Measurements from ENCODE around the gene KRTAP19-8. TPM values are rescaled to one million over a fixed set of nuclear protein-coding genes. Genes with fewer than 3 reads are reported as not detected.

The KRTAP19-8 gene
- total RNA-seq, 1 donor from 2014 or later = not detected

GRCh38 chr21:31030367-31031106 is 7.7 kb downstream of the KRTAP19-8 start:
- peaks cover 8% of the 10 kb centered on the region for H3K4me1 Mint-ChIP-seq (ENCODE audit: low read depth)
- no peaks in the 10 kb centered on the region for H3K36me3 Mint-ChIP-seq (ENCODE audit: insufficient read depth)
- no peak overlapping the region for H3K4me3 Mint-ChIP-seq (ENCODE audit: low read depth)
- no peaks in the 10 kb centered on the region for H3K27me3 Mint-ChIP-seq
- TF ChIP-seq, protein P1, sequence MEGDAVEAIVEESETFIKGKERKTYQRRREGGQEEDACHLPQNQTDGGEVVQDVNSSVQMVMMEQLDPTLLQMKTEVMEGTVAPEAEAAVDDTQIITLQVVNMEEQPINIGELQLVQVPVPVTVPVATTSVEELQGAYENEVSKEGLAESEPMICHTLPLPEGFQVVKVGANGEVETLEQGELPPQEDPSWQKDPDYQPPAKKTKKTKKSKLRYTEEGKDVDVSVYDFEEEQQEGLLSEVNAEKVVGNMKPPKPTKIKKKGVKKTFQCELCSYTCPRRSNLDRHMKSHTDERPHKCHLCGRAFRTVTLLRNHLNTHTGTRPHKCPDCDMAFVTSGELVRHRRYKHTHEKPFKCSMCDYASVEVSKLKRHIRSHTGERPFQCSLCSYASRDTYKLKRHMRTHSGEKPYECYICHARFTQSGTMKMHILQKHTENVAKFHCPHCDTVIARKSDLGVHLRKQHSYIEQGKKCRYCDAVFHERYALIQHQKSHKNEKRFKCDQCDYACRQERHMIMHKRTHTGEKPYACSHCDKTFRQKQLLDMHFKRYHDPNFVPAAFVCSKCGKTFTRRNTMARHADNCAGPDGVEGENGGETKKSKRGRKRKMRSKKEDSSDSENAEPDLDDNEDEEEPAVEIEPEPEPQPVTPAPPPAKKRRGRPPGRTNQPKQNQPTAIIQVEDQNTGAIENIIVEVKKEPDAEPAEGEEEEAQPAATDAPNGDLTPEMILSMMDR (IDR thresholded peaks at IDR 0.05; ENCODE audit: unreplicated experiment) = no peak
- H3K9me3 Mint-ChIP-seq (ENCODE audit: low read depth) = no peaks in the 10 kb centered on the region
- no peak for DNase-seq (ENCODE audit: low spot score, unreplicated experiment)
- no peak overlapping the region for H3K27ac Mint-ChIP-seq

GRCh38 chr21:31023680-31024079 is 14.6 kb downstream of the KRTAP19-8 start:
- no peaks in the 10 kb centered on the region for H3K36me3 Mint-ChIP-seq (ENCODE audit: insufficient read depth)
- H3K4me1 Mint-ChIP-seq (ENCODE audit: low read depth) = peaks cover 14% of the 10 kb centered on the region
- peaks cover 16% of the 10 kb centered on the region for H3K27me3 Mint-ChIP-seq
- H3K9me3 Mint-ChIP-seq (ENCODE audit: low read depth) = no peaks in the 10 kb centered on the region
- DNase-seq (ENCODE audit: low spot score, unreplicated experiment) = no peak
- H3K4me3 Mint-ChIP-seq (ENCODE audit: low read depth) = no peak overlapping the region
- no peak overlapping the region for H3K27ac Mint-ChIP-seq
- TF ChIP-seq, protein P1 (IDR thresholded peaks at IDR 0.05; ENCODE audit: unreplicated experiment) = no peak

DNA sequence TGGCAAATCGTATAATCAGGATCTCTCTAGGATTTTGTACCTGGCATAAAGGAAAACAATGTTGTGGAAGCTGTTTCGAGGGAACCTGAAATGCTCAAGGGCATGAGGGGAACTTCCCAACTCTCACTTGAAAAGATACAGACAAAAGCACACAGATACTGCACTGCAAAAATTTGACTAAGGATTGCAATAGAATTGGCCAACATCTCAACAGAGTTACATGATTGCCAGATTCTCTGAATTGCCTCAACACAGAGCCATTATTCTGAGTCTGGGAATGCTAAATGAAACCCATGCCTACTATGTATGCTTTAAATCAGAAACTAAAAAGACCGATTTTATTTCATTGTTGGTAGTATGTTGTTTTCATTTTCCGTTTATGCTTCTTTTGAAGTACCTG is 16.0 kb downstream of the KRTAP19-8 start:
- Mint-ChIP-seq H3K4me3 (ENCODE audit: low read depth) (no peak overlapping the region), H3K9me3 (ENCODE audit: low read depth) (no peaks in the 10 kb centered on the region), H3K27ac (no peak overlapping the region), H3K36me3 (ENCODE audit: insufficient read depth) (no peaks in the 10 kb centered on the region), H3K4me1 (ENCODE audit: low read depth) (peaks cover 8% of the 10 kb centered on the region), H3K27me3 (peaks cover 16% of the 10 kb centered on the region)
- DNase-seq (ENCODE audit: low spot score, unreplicated experiment) = no peak
- TF ChIP-seq, protein P1 (IDR thresholded peaks at IDR 0.05; ENCODE audit: unreplicated experiment) = no peak

- Mint-ChIP-seq H3K36me3 (ENCODE audit: insufficient read depth) (no peaks in the 10 kb centered on the region), H3K27me3 (peaks cover 13% of the 10 kb centered on the region), H3K9me3 (ENCODE audit: low read depth) (no peaks in the 10 kb centered on the region), H3K4me3 (ENCODE audit: low read depth) (no peak overlapping the region), H3K27ac (no peak overlapping the region), H3K4me1 (ENCODE audit: low read depth) (no peaks in the 10 kb centered on the region)
- TF ChIP-seq, protein P1 (IDR thresholded peaks at IDR 0.05; ENCODE audit: unreplicated experiment) = no peak
- DNase-seq (ENCODE audit: low spot score, unreplicated experiment) = no peak
Observed at GRCh38 chr21:31018232-31018631, 20.0 kb downstream of the KRTAP19-8 start.

- TF ChIP-seq, protein P1 (IDR thresholded peaks at IDR 0.05; ENCODE audit: unreplicated experiment) = no peak
- H3K4me3 Mint-ChIP-seq (ENCODE audit: low read depth) = no peak overlapping the region
- H3K4me1 Mint-ChIP-seq (ENCODE audit: low read depth) = no peaks in the 10 kb centered on the region
- no peak overlapping the region for H3K27ac Mint-ChIP-seq
- H3K27me3 Mint-ChIP-seq = peaks cover 3% of the 10 kb centered on the region
- DNase-seq (ENCODE audit: low spot score, unreplicated experiment) = no peak
- no peaks in the 10 kb centered on the region for H3K36me3 Mint-ChIP-seq (ENCODE audit: insufficient read depth)
- H3K9me3 Mint-ChIP-seq (ENCODE audit: low read depth) = no peaks in the 10 kb centered on the region
Observed at GRCh38 chr21:31014891-31015290, 23.4 kb downstream of the KRTAP19-8 start.

Data from progenitor cell of endocrine pancreas (in vitro differentiated cells).